GM12865 (cell line): ENCODE data around the gene POLE3.

Experiments used
- DNase-seq: peaks from one replicate; pipeline ENCODE4 v3.0.0; 2010; ENCODE audit warnings: low read depth
- H3K4me3 ChIP-seq: 2 replicates; pipeline ENCODE4 v1.5.1; 2011; ENCODE audit warnings: mild to moderate bottlenecking, low read depth, low read length, control low read depth
- CTCF ChIP-seq: IDR thresholded peaks from 2 replicates; pipeline ENCODE4 v1.5.1; 2011; ENCODE audit warnings: low read length, control low read depth, low read depth, inconsistent platforms; ENCODE audit not compliant: insufficient read depth; ENCODE audit errors: missing control alignments

The POLE3 gene

GRCh38 chr9:113376634-113377567 lies 33.6 kb downstream of the POLE3 start, which contains the start of gene HDHD3:
Gene HDHD3 (minus strand): TSS chr9:113376986. CDS start chr9:113374354, 2,632 bp downstream.
- peak; percentile 91 for DNase-seq
- peak within 1 kb of the TSS; percentile 84 for H3K4me3 ChIP-seq
- TF ChIP-seq CTCF: no peak

- TF ChIP-seq CTCF: no peak
- H3K4me3 ChIP-seq: peak overlapping the region; percentile 84
- DNase-seq: no peak
Measured at GRCh38 chr9:113375057-113376023, 35.1 kb downstream of the POLE3 start.

- no peak for TF ChIP-seq CTCF
- H3K4me3 ChIP-seq: no peak overlapping the region
- no peak for DNase-seq
Measured at GRCh38 chr9:113373676-113374392, 36.6 kb downstream of the POLE3 start.

- H3K4me3 ChIP-seq: no peak overlapping the region
- DNase-seq: no peak
- TF ChIP-seq CTCF: no peak
Measured at GRCh38 chr9:113373256-113373655, 37.2 kb downstream of the POLE3 start.

GRCh38 chr9:113372059-113372458 lies 38.4 kb downstream of the POLE3 start:
- DNase-seq: no peak
- H3K4me3 ChIP-seq: no peak overlapping the region
- no peak for TF ChIP-seq CTCF

- no peak for DNase-seq
- H3K4me3 ChIP-seq: no peak overlapping the region
- no peak for TF ChIP-seq CTCF
Measured at GRCh38 chr9:113370806-113371325, 39.6 kb downstream of the POLE3 start.
